ENCODE data around the gene SPATS1.
A peak's percentile ranks its signal among the peaks of the same experiment; 100 is the strongest.
"Not testable (repeated sequence)": the region's sequence is repeated elsewhere in the genome, so short reads cannot be mapped to it uniquely, and the experiment has no call there.

SPATS1 gene

DNA sequence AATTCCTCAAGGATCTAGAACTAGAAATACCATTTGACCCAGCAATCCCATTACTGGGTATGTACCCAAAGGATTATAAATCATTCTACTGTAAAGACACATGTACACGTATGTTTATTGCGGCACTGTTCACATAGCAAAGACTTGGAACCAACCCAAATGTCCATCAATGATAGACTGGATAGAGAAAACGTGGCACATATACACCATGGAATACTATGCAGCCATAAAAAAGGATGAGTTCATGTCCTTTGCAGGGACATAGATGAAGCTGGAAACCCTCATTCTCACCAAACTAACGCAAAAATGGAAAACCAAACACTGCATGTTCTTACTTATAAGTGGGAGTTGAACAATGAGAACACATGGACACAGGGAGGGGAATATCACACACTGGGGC, 4.4 kb downstream of the SPATS1 start:
- DNase-seq, result not testable (repeated sequence)

DNA sequence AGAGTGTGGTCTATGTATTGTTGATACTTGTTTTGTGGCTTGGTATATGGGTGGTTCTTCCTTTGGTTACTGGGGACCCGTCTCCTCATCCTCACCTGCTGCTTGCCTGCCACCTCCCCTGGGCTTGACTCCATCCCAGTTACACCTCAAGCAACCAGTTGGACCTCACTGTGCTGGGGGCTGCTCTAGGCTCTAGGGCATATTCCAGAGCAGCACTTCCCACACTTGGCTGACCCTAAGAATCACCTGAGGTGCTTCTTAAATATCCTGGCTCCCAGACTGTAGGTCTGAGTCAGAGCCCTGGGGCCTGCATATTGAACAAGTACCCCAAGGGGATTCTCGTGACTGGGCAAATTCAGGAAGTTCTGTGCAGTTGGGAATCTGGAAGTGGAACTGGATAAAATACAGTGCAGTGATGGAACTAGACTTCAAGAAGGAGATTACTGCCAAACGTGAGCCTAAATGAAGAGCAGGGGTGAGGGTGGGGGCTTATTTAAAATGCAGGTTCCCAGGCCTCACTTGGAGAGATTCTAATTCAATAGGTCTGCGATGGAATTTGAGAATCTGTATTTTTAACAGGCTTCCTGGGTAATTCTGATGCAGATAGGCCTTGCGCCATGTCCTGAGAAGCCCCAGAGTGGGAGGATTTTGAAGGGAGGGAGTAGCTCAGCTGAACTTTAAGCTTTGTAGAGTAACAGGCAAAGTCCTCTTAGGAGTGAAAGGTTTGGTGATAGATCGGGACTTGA, 7.6 kb downstream of the SPATS1 start:
- DNase-seq, result no peak

DNA sequence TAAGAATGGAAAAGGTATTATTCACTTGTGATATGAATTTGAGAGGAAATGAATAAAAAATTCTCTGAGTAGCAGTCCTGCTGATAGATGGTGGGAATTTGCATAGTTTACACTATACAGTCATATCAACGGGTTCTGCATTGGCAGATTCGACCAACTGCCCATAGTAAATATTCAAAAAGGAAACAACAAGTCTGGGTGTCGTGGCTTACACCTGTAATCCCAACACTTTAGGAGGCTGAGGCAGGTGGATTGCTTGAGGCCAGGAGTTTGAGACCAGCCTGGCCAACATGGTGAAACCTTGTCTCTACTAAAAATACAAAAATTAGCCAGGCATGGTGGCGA, 8.2 kb downstream of the SPATS1 start:
- DNase-seq, result not testable (repeated sequence)

DNA sequence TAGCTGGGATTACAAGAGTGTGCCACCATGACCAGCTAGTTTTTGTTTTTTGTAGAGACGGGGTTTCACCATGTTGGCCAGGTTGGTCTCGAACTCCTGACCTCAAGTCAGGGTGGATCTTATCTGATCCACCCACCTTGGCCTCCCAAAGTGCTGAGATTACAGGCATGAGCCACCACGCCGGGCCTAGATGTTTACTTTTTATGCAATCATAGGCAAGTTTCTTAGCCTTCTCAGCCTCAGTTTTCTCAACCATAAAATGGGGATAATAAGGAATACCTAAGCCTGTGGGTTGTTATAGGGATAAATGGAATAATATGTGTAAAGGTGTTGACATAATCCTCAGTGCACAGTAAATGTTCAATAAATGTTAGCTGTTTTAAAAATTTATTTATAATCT, 9.8 kb downstream of the SPATS1 start:
- no peak for DNase-seq

DNA sequence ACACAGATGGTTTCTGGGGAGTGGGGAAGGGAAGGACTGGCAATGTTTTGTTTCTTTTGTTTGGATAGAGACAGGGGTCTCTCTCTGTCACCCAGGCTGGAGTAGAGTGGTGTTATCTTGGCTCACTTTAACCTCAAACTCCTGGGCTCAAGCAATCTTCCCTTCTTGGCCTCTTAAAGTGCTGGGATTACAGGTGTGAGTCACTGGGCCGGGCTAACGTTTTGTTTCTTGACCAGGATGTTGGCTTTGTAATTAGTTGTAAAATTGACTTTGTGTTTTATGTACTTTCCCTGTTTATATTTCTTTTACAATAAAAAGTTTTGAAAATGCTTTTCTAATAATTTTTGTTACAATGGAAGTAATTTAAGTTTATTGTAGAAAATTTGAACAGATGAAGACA, 10.9 kb downstream of the SPATS1 start:
- DNase-seq, result no peak

DNA sequence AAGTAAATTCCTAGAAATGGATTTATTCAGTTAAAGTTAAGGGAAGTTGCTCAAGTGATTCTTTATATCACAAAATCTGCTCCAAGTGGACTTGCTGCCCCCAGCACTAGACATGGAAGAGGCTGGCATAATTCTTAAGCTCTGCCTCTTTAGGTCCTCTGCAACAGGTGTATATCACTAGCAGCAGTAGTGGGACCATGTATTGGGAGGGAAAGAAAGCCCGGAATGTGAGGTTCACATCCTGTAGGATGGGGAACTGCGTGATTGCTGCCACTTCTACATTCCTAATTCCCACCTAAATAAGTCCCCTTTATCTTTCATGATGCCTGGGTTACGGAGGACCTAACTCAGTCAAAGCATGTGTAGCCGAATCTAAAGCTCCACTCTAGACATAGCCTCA, 13.2 kb downstream of the SPATS1 start:
- no peak for DNase-seq

DNA sequence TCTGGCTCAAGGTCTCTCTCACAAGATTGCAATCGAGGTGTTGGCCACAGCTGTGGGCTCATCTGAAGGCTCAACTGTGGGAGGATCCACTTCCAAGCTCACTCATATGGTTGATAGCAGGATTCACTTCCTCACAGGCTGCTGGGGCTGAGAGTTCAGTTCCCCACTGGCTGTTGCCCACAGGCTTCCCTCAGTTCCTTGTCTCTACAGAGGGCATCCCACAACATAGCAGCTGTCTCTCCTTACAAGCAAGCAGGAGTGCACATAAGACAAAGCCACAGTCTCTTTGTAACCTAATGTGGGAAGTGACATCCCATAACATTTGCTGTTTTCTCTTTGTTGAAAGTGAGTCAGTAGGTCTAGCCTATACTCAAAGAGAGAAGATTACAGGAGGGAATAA, 14.0 kb downstream of the SPATS1 start:
- DNase-seq, result no peak

DNA sequence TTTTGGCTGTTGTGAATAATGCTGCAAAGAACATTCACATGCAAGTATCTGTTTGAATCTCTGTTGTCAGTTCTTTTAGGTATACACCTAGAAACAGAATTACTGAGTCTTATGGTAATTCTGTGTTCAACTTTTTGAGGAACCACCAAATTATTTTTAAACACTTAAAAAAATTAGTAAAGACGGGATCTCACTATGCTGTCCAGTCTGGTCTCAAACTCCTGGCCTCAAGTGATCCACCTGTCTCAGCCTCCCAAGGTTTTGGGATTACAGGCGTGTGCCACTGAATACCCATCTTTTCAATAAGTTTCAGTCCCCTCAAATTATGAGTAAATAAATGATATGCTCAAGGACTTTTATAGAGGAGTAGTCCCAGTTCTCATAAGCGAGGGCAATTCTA, 17.5 kb downstream of the SPATS1 start:
- no peak for DNase-seq

DNA sequence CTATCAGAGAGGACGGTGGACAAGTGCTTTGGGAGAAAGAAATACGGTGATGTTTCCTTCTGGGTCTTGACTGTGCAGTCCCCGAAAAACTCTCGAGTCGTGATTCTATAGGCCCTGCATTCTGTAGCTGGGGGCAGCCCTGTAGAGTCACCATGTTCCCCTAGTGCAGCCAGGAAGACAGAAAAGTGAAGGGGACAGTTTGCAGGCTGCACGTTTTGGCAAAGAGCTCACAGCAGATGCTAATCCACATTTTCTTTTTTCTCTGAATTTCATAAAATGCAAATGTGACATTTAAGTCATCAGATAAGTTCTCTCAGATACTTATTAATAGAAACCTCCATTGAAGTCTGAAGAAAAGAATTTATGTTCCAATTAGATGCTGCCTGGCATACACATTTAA, 19.5 kb downstream of the SPATS1 start:
- DNase-seq, result no peak

DNA sequence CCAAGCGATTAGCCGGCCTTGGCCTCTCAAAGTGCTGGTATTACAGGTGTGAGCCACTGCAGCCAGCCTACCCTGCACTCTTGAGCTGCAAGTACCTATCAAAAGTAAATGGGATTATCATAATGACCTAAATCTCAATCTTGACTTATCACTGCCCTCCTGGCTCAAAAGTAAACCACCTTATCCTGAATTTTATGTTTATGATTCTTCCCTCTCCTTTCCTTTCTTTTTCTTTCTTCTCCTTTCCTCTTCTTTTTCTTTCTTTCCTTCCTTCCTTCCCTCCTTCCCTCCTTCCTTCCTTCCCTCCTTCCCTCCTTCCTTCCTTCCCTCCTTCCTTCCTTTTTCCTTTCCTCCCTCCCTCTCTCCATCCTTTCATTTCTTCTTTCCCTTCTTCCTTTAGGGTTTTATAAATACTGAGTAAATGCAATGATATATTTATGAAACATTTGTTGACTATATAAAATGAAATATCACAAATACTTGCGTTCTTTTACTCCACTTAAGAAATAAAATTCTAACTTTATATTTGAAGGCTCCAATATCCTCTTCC, 21.0 kb downstream of the SPATS1 start:
- no peak for DNase-seq

DNA sequence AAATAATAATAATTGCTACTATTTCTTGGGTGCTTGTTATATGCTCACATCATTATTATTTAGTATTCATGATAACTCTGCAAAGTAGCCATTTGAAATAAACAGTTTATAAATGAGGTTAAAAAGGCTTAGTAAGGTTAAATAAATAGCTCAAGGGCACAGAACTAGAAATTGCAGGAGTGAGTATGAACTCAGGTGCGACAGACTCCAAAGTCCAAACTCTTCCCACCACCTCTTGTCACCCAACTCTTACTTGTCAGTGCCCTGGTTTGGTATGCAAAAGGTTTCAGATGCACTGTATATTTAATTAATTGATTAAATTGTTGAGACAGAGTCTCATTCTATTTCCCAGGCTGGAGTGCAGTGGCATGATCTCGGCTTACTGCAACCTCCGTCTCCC, 24.3 kb downstream of the SPATS1 start:
- no peak for DNase-seq

DNA sequence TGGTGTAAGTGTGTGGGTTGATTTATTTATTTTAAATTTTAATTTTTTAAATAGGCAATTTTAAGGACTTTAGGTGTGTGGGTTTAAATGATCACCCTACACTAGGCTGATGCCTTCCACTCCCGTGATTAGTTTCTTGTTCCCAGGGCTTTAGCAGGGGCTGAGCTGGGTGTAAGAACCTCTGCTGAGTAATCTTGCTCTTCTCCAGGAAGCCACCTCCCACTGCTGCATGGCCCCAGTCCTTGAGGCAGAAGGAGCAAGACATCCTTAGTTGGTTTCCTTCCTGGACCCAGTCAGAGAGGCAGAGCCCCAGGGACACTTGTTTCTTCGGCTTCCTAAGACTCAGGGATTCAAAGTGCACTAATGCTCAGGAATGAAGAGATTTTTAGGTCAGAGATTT, 25.2 kb downstream of the SPATS1 start:
- DNase-seq, result no peak

DNA sequence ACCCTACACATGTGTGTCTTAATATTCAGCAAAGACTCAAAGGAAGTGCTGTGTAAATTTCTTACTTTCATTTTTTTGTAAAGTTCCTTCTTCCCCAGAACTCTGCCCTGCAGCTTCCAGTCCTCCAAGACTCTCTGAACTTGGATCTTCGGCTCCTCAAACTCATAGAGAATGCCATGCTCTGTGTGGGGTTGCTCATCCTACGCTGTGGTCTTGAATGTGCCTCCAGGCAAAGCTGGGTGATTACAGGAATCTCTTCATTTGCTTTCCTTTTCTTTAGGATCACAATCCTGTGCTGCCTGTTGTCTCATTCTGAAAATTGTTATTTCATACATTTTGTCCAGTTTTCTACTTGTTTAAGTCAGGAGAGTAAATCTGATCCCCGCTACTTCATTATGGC, 30.6 kb downstream of the SPATS1 start:
- DNase-seq, result no peak

DNA sequence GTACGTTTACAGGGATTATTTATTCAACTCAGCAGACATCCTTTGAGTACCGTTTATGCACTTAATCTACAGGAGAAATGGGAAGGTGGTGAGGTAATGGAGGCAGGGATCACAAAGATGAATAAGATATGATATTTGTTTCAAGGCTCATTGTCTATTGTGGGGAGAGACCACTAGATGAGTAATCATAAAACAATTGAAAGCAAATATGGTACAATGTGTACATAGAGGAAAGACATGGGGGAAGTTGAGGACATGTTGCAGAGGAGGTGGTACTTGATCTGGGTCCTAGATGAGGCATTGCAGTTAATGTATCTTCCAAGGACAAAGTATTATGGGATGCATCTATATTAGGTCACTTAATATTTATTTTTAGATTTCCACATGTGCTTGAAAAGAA, 31.3 kb downstream of the SPATS1 start:
- no peak for DNase-seq

DNA sequence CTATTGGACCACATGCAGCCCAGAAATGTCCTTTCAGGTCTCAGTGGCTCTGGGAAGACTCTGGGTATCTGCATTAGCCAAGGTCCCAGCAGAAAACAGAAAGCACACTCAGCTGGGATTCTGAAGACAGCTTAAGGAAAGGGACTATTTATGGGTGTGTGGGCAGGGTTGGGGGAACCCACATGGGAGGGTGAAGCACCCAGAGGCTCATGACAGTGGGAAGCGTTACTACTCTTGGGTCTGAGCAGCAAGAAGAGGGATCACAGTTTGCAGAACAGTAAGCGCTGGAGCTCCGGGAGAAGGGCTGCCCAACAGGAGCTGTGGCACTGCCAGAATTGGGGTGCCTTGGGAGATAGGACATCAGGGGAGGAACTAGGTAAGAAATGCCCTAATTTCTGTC, 32.6 kb downstream of the SPATS1 start:
- DNase-seq, result no peak

DNA sequence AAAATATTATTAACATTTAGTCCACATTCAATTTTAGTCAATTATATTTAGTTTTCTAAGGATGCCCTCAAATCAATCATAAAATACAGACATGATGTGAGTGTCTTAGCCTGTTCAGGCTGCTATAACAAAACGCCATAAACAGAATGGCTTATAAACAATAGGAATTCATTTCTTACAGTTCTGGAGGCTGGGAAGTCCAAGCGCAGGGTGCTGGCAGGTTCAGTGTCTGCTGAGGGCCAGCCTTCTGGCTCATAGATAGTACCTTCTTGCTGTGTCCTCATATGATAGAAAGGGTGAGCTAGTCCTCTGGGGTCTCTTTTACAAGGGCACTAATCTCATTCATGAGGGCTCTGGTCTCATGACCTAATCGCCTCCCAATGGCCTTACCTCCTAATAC, 35.0 kb downstream of the SPATS1 start:
- DNase-seq, result no peak

DNA sequence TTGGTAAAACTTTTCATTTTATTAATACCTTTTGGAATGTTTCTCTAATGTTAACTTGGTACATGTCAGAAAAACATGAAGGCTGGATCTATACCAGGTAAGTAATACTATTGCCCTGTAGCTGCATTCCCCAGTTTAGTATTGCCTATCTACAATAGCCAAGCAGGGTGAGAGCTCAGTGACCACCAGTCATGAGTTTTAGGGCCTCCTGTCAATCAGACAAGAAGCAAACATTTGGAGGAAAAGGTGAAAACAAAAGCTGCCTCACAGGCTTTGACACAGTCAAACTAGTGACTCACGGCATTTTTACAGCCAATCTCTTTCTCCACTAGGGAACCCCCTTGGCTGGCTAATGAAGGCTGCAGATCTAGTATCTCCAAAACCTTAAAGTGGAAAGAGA, 35.5 kb downstream of the SPATS1 start:
- no peak for DNase-seq

DNA sequence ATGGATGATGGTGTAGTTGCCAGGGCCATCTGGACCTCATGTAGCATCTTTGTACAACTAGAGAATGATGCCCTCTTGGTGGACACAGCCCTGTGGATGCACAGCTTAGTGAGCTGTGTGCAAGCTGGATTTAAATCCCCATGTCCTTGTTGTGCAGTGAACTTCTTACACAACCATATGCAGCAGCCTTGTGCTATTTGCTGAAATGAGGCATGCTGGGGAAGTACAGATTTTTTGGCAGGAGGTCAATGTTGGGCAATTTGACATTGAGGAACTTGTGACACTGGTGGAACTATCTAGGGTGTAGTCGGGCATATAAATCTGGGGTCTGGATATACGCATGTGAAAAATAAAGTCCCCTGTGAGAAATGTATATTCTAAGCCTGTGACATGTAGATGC, 39.3 kb downstream of the SPATS1 start:
- no peak for DNase-seq

DNA sequence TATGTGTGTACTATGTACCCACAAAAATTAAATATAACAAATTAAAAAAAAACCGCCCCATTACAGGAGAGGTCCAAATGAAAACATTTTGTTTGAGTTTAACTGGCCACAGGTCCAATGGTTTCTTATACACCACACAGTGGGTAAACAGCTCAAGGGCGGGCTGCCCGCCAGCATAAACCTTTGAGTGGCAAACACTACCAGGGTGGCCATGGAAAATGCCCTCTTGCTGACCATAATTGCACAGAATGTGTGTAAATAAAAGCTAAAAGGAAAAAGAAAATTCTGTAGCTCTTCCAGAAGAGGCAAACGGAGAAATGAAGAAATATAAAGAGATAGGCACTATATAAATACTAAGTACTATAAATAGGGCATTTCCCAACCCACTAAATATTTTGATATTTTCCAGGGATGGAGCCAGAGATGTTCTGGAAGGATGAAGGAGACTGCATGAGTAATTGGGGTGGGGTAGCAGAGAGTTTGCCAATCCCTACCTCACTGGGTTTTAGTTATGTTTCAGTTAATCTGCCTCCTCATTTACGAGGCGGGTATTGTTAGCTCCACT, 44.0 kb downstream of the SPATS1 start:
- DNase-seq, result no peak

DNA sequence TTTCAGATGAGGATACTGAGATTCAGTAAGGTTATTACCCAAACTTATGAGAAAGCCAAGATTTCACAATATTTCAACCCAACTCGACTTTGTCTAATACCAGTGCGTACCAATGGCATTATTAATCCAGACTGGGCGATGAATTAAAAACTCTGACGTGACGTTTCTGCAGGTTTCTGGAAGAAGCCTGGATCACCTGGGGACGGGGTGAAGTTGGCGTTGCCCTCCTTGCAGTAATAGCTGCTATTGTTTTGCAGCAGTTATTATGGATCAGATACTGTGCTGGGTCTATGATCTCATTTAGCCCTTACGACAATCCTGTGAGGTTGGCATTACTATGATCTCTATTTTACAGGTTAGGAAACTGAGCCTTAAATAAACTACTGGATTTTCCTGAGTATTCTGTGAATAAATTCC, 44.5 kb downstream of the SPATS1 start:
- DNase-seq, result peak in 1 of 2 donors; percentile 6

DNA sequence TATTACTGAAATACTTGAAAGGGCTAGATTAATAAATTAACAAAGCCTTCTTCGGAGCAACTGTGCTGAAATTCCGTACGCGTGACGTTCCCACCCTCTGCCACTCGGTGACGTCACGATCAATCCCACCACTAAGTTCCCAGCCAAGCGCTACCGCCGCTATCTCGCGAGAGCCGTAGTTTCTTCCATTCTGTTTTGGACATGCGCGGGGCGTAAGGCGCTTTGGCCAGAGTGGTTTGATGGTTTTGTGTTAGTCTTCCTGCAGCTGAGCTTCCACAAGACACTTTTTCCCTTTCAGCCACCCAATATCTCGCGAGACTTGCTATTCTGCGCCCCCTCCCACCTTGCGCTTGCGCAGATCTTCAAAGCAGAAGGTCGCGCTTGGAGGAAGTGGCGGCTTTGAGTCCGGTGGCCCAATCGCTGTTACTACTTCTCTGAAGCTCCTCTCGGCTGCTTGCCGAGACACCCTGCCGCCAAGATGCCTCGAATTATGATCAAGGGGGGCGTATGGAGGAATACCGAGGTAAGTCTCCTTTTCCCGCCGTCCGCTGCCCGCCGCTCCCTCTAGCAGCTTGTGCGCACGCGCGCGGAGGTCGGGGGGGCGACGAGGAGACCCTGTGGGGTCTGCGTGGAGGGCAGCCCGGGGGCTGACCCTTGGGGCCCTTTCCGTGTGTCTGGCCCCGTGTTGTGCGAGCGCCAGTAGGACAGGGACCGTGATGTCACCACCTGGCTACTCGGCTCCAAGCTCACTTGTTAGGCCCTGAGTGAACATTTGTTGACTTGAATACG, 45.1 kb downstream of the SPATS1 start, which contains the start of gene CDC5L:
Gene CDC5L, plus strand, starts transcription at position 361 of the 789 bp plus-strand sequence. Its CDS starts 118 bp downstream, at position 479.
- peak; percentile 88 to 91 for DNase-seq

DNA sequence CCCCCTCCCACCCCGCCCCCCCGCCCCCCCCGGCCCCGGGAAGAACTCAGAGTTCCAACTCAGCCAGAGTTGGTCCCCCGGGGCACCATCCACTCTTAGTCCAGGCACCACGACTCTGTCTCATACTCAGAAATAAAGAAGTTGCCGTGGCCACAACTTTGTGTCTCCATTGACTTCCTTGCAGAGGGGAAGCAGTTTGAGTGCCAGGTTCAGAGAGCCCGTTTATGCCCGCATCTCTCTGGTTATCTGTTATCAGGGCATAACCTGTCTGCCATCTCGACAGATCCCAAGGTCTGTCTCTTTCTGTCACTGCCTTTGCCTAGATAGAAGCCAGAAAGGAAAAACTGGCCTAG, 45.7 kb downstream of the SPATS1 start:
- DNase-seq, result no peak

DNA sequence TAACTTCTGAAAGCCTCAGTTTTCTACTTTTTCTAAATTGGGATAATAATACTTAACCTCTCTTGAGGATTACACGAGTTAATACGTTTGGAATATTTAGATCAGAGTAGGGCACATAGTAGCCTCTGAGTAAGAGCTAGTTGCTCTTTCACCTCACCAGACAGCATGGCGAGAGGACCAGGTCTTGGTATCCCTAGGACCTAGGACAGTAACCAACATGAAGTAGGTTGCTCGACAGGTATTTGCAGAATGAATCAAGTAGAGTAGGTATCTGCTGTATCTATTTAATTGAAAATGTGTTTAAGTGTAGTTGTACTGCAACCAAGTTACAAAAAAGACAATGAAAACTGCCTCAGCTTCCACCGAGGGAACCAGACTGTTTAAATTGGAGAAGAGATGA, 46.4 kb downstream of the SPATS1 start:
- DNase-seq, result no peak

DNA sequence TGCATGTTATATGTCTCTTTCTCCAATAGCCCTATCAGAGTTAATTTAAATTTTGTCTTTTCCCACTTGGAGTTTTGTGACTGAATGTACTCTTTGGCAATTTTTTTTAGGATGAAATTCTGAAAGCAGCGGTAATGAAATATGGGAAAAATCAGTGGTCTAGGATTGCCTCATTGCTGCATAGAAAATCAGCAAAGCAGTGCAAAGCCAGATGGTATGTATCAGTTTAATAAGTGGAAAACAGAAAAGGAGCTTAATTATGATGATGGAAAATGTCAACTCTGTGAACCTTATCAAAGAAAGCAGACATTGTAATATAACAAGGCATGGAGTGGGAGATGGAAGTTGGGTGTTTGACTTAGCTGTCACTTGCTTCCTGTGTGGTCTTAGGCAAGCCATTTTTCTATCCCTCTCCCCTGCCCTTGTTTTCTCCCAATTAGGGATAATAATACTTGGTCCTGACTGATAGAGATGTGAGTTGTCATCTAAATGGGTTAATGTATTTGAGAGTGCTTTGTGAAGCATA, 47.8 kb downstream of the SPATS1 start:
- DNase-seq, result no peak
